GM19467 (cell line): ENCODE measurements around the gene PPFIBP2.

Source experiments
- ATAC-seq: cut with Tn5 transposase; IDR thresholded peaks from one replicate; pipeline ENCODE4 v1.9.1; 2021; ENCODE audit warnings: mild to moderate bottlenecking, moderate library complexity; ENCODE audit not compliant: unreplicated experiment

The PPFIBP2 gene

DNA sequence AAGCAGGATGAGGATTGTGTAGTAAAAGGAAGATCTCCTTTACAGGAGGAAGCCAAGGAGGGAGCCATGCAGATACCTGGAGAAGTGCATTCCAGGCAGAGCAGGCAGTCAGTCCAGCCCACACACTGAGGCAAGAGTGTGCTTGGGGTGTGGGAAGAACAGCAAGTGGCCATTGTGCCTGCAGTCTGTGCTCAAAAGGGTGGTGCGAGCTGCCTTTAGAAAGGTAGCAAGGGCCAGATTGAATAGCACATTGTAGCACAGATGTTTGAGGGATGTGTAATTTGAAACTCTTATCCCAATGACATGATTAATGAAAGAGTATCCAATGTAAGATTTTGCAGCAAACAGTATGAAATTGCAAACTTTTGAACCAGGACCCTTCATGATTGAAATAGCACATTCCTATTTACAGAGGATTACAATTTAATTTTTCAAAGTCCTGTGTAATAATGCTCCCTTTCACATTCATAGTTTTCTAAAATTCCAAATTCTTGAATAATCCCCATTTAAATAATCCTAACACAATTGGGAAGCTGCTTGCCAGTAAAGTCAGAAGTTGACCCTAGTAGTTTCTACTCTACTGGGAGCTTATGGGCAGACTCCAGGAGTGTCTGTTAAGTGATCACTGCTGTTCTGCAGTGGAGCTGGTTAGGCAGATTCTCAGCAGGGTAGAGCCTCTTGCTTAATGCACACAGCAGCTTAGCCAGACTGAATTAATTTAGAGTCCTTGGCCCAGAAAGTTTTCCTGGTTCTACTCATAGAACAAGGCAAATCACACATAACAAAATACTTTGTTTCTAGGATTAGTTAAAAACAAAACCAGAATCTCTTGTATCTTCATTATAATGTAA lies 81.4 kb downstream of the PPFIBP2 start:
- ATAC-seq = no peak

DNA sequence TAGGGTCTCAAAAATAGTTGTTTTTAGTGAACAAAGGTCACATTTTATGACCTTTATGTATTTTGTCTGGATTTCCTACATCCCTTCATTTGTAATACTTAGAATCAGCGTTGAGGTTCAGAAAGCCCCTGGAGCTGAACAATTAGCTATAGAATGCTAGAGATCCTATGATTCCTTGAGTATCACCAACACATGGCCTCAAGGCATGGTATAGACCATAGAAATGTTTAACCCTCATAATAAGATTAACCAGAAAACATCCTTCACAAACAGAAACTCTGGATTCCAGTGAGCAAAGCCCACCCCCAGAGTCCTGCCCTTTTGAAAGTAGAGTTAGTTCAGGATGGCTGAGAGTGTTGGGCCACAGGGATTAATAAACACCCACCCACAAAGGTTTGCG lies 82.2 kb downstream of the PPFIBP2 start:
- ATAC-seq = no peak

DNA sequence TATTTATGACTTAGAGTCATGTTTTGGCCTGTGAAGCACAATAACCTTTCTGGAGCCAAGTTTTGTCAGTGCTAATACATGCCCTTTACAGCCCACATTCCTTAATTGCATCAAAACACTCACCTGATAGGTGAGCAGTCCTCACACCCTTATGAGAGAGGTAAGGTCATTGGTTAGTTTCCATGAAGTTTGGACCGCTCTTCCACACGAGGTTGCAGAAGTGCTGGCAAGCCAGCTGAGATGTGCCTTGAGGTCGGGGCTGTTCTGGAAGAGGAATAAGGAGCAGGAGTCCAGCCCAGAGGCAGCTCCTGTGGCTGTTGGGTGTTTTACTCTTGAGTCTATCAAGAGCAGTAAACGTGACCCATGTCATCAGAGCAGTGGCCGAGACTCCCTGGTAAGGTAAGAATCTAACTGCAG lies 83.2 kb downstream of the PPFIBP2 start:
- no peak for ATAC-seq

DNA sequence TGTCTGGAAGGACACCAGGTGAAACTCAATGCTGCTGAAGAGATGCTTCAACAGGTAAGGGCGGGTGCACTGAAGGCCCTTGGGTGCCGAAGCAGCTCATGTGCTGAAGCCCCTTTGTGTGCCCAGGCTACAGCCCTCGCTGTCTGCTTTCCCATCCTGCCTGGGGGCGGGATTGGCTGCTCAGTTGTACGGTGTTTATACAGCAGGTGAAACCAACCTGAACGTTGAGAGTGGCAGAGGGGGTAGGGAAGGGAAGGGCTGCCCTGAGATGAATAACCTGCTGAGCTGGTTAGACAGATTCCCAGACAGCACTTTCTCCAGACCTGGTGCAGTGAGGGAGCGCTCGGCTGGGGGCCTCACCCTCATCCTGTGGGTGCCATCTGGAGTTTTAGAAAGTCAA lies 83.8 kb downstream of the PPFIBP2 start:
- no peak for ATAC-seq

DNA sequence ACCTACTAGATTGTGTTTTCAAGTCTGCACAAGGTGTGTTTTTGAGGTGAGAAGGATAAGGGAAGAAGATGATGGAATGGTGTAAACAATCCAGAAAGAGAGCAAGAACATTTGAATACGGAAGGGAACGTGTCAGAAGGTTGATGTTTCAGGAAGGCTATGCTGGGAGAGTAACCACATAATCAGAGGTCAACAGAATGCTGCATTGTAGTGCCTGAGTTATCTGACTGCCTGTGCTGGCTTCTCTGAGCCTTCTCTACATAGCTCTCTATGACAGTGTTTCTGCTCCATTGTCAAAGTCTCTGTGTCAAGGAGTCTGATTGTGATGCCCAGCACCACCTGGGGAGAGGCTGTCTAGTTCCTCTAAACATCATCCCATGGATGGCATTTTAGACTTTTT lies 85.4 kb downstream of the PPFIBP2 start:
- ATAC-seq = no peak

DNA sequence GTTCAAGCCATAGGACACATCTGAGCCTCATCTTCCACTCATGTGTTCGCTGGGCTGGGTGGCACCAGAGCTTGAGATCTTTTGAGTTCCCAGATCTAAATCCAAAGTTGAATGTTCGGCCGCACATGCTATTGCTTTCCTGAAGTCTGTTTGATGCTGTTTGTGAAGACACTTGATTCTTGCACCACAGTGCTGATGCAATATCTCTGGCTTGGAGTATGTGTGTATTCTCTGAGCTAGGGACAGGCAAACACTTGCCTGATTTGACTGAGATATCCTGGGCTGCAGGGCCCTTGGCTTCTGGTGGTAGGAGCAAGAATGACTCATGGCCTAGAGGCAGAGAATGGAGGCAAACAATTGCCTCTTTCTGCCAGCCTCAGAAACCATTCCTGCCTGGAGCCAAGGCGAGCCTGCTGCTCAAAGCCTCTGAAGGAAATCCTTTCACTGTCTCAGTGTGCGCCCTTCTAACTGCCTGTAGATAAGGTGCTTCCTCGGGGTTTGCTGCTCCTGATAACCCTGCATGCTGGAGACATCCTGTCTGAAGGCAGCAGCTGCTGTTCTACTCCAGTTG lies 86.5 kb downstream of the PPFIBP2 start:
- ATAC-seq = no peak

DNA sequence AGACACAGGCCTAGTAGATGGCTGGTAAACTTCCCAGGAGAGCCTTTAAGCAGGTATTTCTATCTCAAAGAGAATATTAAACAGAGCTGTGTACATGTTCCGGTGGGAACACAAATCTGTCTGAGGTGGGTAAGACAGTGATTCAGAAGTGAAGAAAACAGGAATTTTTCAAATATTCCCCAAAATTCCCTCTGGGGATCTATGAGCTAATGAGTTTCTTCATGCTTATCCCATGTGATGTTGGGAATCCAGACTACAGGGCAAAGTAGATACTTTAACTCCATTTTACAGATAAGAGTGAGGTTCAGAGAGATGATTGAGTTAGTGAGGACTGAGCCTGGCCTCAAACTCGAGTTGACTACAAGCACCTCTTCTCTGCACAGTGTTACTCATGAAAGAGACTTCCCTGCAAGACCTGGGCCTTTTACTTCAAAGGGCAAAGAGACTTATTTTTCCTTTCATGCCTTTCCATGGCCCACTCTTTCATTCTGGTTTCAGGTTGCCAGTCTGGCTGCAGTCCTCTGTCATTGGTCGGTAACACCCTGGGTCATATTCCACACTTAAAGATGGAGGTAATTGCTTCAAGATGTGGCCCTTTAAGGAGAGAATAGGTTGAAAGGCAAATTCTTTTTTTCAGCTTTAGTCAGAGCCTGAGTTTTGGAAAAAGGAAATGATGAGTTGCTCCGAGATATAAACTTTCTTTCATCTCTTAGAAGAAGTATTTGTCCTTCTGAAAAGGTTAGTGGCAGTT lies 89.4 kb downstream of the PPFIBP2 start:
- ATAC-seq = no peak

DNA sequence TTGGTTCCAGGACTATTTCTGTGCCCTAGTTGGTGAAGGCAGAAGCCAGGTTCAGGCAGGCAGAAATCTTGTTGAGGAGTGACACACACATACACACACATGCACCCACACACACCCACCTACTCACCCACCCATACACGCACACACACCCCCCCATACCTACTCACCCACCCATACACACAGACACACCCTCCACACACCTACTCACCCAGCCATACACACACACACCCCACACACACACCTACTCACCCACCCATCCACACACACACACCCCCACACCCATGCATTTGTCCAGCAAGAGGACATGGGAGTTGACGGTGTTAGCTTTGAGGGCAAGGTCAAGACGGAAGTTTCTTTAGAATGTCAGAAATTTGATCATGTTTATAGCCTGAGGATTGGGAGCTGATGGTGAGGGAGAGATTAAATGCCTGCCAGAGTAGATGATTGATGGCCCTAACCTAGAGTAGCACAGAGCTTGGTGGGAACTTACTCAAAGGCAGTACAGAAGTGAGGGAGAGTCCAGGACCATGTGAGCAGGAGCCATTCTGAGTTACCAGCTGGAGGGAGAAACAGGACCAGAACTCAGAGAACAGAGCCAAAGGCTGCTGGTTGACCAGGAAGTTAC lies 90.6 kb downstream of the PPFIBP2 start:
- no peak for ATAC-seq

DNA sequence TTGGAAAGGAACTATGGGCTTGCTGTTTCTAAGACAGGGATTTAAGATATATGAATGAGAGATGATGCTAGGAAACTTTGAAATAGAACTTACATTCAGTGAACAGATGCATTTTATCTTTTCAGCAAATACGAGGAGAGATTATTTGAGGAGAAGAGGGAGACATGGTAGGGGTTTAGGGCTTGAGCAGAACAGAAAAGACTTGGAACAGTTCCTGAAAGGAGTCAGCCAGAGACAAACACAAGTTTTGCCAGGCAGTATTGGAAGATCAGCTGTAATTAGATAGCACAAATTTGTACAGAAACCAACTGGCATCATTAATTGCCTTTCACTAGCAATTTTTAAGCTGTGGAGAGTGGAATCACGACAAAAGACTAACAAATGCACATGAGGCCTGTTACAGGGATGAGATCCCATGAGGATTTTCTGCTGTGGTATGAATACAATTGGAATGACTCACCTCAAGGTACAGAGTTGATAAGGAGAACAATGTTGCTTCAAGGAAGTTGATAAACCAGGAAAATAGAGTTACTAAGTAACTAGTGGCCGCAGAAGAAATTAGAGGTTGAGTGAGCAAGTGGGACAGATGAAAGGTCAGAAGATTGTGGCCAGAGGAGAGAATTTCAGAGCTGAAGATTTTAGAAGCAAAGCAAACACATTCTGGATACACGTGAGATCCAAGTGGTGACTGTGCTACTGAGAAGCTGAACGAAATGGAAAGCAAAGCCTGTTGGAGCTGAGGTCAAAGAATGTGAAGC lies 91.6 kb downstream of the PPFIBP2 start:
- no peak for ATAC-seq

DNA sequence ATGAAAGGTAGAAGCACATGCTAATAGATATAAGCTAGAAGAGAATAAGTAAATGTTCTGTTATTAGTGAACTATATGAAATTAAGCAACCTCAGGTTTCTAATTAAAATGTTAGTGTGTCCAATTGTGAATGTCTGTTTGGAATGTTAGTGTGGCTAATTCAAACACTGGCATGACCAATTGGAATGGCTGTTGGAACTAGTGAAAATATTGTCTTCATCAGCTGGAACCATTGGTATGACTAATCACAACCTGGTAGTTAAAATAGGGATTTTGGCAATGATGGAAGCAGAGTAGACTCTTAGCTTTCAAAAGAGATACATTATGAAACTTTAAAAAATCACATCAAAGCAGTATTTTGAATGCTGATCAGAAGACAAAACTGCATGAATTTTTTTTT lies 92.7 kb downstream of the PPFIBP2 start:
- ATAC-seq = no peak

DNA sequence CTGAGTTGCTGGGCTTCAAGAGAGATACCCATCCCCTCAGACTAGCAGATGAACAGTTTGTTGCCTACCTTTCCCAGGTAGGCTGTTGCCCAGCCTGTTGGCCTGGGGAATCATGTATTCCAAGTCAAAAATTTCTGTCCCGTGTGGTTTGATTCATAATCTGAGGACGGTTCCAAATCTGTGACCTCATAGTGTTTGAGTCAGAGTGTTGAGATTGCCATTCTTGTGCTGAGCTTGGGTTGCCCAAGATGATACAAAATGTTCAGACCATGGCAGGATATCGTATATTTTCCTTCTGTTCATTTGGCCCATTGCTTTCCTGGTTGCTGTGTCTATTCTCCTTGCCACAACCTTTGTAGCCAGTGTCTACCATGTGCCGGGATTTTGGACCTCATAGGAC lies 95.2 kb downstream of the PPFIBP2 start:
- no peak for ATAC-seq

DNA sequence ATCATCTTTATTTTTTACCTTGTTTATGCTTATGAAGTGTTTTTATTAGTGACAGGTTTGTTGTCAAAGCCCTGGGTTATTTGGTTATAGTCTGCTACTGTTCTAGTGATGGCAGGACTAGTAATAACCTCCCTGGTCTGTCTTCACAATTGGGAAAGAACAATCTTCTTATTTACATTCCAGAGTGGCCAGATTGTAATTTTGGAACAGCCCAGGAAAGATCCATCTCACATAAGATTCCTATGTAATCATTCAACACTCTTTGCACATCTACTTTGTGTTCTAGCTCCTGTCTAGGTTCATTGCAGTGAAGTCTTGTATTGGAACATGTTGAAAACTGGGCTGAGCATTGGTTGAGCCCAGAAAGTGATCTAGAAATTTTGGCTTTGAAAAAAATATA lies 95.7 kb downstream of the PPFIBP2 start:
- ATAC-seq = no peak

DNA sequence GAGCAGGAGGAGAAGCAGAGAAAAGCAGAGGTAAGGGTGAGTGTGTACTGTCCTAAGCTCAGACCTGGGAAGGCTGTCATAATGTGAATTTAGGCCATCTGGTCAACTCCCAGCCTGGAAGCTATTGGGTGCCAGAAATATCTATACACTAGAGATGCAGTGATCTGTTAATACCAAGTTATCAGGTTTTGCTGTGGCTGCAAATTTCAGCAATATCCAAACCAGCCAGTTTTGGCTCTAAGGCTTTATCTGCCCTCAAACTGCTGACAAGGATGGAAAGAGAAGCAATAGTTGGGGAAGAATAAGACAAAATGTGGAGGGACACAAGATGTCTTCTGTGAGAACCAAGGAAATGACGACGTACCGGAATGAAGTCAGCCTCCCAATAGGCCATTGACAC lies 96.6 kb downstream of the PPFIBP2 start:
- no peak for ATAC-seq

DNA sequence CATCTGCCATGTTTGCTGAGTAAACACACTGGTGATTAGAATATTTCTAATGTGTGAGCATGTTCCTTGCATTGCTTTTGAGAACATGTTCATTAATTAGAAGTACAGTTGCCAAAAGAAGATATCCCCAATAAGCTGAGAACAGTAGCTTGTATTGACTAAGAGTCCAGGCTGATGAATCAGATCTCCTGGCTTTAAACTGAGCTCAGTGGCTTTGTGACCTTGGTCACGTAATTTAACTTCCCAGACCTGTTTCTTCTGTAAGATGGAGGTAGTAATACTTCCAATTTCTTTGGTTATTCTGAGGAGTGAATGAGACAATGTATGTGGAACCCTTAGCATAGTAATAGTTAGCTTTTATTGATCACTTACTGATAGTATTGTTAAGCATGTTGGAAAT lies 97.6 kb downstream of the PPFIBP2 start:
- no peak for ATAC-seq

DNA sequence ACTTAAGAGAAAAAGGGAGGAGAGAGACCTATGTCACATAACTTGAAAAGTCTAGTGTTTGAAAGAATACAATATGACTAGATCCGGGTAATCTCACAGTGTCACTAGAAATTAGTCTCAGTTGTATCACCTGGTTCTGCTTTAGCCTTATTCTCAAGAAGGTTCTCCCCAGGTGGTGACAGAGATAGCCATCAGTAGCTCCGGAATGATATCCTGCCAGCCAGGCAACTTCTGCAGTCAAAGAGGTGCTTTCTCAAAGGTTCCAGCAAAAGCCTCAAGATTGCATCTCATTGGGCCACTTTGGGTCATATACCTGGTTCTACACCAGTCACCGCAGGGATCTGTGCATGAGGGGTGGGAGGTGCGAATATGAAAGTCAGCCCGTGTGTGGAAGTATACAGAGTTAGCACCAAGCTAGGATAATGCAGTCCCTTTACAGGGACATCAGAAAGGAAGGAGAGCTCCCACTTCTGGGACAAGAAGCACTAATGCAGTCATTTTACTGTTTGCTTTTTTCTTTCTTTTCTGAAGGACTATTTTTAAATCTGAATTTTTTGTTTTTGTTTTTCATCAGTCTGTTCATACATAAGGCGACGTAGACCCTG lies 98.4 kb downstream of the PPFIBP2 start:
- no peak for ATAC-seq

DNA sequence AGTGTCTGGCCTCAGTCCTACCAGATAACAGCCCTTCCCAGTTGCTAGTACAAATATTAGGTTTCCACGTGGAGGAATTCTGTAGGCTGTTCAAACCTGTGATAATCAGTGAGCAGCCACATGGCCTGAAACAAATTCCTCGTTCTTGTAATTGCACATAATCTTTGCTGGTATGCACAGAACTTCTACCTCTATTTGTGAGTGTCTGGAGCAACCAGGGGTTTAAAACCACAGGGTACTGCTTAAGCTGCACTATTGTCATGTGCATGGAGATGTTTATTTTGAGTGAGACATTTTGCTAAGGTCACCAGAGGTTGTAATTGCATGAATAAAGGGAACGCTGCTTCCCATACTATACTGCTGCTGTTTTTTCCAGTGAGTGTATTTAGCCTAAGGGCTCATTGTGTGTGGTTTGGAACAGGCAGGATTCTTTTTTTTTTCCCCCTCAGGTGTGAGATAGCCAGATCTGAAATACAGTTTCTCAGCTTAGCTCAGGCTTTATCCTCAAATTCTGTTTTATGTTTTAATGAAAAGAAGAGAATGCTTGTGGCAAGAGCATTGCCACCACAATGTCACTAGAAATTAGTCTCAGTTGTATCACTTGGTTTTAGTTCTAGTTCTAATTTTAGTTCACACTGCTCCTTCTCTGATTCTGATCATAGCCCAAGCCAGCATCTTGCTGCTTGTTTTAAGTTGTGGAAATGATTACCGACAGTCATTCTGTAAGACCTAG lies 99.0 kb downstream of the PPFIBP2 start:
- ATAC-seq = no peak

DNA sequence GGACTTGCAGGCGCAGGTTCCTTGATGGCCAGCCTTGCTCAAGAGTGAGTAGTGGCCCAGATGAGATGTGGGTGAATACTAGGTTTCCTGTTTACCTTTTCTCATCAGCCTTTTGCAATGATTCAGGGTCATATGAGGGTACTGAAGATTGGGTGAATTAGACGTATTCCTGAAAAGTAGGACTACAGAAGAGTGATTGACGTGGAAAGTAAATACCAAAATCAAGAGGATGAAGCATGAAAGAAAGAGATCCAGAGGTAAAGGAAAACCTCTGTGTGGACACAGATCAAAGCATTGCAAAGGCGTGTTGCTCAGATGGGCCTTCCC lies 99.6 kb downstream of the PPFIBP2 start:
- no peak for ATAC-seq

DNA sequence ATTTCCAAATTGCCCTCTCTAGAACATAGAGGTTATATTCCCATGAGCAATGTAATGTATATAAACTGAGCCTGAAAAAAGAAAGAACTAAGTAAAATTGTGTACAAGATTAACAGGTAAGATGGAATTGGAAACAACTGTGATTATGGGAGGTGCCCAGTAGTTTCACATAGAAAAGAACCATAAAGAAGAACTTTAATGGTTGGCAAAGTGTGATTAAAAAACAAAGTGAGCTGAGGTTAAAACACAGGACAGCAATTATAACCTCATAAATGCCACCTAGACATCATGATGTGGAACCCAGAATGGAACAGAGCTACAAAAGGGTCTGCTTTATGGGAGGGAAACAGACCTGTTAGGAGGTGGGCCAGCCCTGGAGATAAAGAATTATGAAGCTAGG lies 100.9 kb downstream of the PPFIBP2 start:
- no peak for ATAC-seq

DNA sequence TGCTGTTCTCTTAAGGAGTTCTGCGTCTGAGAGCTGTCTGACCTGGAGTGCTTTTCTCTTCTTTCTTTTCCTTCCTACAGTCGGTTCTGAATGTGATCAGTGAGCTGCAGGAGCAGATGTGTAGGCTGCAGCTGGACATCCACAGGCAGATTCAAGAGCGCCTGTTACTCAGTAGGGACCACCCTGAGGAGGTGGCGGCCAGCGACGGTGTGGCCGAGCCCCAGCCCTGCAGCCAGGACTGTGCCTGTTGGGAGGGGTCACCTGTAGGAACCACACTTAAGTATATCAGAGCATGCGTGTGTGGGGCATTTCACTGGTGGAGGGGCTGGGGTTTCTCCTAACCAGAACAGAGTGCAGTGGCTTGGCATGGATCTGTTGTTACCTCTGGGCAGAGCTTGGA lies 103.2 kb downstream of the PPFIBP2 start:
- ATAC-seq = no peak

DNA sequence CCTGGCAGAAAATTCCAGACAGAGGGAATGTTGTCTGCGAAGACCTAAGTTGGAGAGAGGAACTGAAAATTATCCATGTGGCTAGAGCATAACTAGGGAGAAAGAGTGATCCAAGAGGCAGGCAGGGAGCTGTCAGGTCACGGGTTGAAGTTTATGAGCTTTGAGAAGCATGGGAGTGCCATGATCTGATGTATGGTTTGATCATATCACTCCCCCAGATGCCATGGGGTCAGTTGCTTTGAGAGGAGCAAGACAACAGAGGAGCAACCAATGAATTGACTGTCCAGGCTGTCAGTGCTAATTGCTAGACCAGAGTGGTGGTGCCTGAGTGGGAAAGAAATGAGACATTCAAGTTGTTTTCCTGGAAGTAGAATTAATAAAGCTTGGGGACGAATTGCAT lies 105.5 kb downstream of the PPFIBP2 start:
- ATAC-seq = no peak
